Panc1 (cell line): ENCODE results near the gene RYR3. TPM values are rescaled to one million over a fixed set of nuclear protein-coding genes. Genes with fewer than 3 reads are reported as not detected.
A peak's percentile ranks its signal among the peaks of the same experiment; 100 is the strongest.

ENCODE experiments used
- ATAC-seq: fragments of 200-7000 bp; cut with Tn5 transposase; 2 replicates; pipeline ENCODE4 v1.9.1; 2020; ENCODE audit warnings: mild to moderate bottlenecking, moderate library complexity
- BruUV-seq: library from RNA; stranded (reverse); fragments of 400-500 nt; replicated peaks from 2 replicates; lab custom pipeline; 2021; lab: Mats Ljungman, UMichigan
- CTCF ChIA-PET: fragments of 300-600 bp; sonication (Branson Sonifier 250); formaldehyde crosslinking; loops from one replicate; lab custom pipeline; 2022; ENCODE audit warnings: antibody characterized with exemption; lab: Charles Lee
- POLR2A ChIA-PET: fragments of 300-600 bp; sonication (Branson Sonifier 250); formaldehyde crosslinking; loops from one replicate; lab custom pipeline; 2022; ENCODE audit warnings: antibody characterized with exemption; lab: Charles Lee
- DNase-seq: peaks from one replicate; pipeline ENCODE4 v3.0.0-alpha.2; 2010; ENCODE audit warnings: low read depth, low spot score
- H3K27ac ChIP-seq: 2 replicates; pipeline ENCODE4 v1.5.1; 2011; ENCODE audit warnings: mild to moderate bottlenecking, low read length, inconsistent platforms
- H3K27me3 ChIP-seq: fragments of 200-500 bp; sonication (Bioruptor generic); 2 replicates; pipeline ENCODE4 v1.6.0; 2014; ENCODE audit warnings: low read length, inconsistent platforms; ENCODE audit not compliant: control insufficient read depth, insufficient read depth
- H3K36me3 ChIP-seq: fragments of 200-500 bp; sonication (Bioruptor generic); 2 replicates; pipeline ENCODE4 v1.5.1; 2014; ENCODE audit warnings: inconsistent platforms, mild to moderate bottlenecking, low read length, moderate library complexity; ENCODE audit not compliant: control insufficient read depth, insufficient read depth
- H3K4me1 ChIP-seq: 2 replicates; pipeline ENCODE4 v1.5.1; 2011; ENCODE audit warnings: inconsistent platforms, mild to moderate bottlenecking, low read length, moderate library complexity; ENCODE audit not compliant: control insufficient read depth, insufficient read depth
- H3K4me3 ChIP-seq, 2 experiments: 2 replicates each; pipeline ENCODE4 v1.5.1; 2011 to 2012; ENCODE audit warnings: low read depth in 2 of 2, low read length in 2 of 2, mild to moderate bottlenecking in 2 of 2, inconsistent platforms in 1 of 2, moderate library complexity in 1 of 2
- H3K9me3 ChIP-seq: fragments of 200-500 bp; sonication (Bioruptor generic); 2 replicates; pipeline ENCODE4 v1.5.1; 2014; ENCODE audit warnings: low read depth, mild to moderate bottlenecking, inconsistent platforms, low read length, moderate library complexity; ENCODE audit not compliant: control insufficient read depth, insufficient read depth
- POLR2AphosphoS5 ChIP-seq: IDR thresholded peaks from 2 replicates; pipeline ENCODE4 v1.6.1; 2012; ENCODE audit warnings: mild to moderate bottlenecking, low read depth, low read length, moderate library complexity
- SIN3A ChIP-seq: IDR thresholded peaks from 2 replicates; pipeline ENCODE4 v1.6.1; 2012; ENCODE audit warnings: low read depth, mild to moderate bottlenecking, low read length, moderate library complexity, borderline replicate concordance; ENCODE audit not compliant: insufficient read depth
- TCF7L2 ChIP-seq: IDR thresholded peaks from 2 replicates; pipeline ENCODE4 v1.6.1; 2011; ENCODE audit warnings: mild to moderate bottlenecking, low read depth, low read length, inconsistent platforms
- in situ Hi-C: cut with HindIII; loops from 2 replicates; pipeline ENCODE4 v1.10.0; 2016; ENCODE audit warnings: low sequenced_read_pairs, low pct_unique_long_range_greater_than_20kb
- intact Hi-C: fragments of 100-400 bp; cut with micrococcal nuclease; formaldehyde crosslinking; loops from one replicate; pipeline ENCODE4 v1.10.0; 2022; ENCODE audit not compliant: unreplicated experiment
- total RNA-seq: library from RNA; stranded (reverse); gene quantifications from one replicate; pipeline ENCODE4 v1.2.1, GENCODE V29; 2021; ENCODE audit not compliant: unreplicated experiment
- TF ChIP-seq, protein P1 (sequence below): fragments of 450-650 bp; IDR thresholded peaks from 2 replicates; pipeline ENCODE4 v1.5.1; 2017; ENCODE audit warnings: mild to moderate bottlenecking
- TF ChIP-seq, protein P2 (sequence below), 2 experiments: IDR thresholded peaks; 2 replicates each; pipeline ENCODE4 v1.6.1; 2011 to 2012; ENCODE audit warnings: low read depth in 2 of 2, control low read depth in 1 of 2, low read length in 1 of 2, mild to moderate bottlenecking in 1 of 2, moderate library complexity in 1 of 2; ENCODE audit not compliant: insufficient read depth in 1 of 2

RYR3 gene
- total RNA-seq, 1 experiment from 2014 or later: not detected

DNA sequence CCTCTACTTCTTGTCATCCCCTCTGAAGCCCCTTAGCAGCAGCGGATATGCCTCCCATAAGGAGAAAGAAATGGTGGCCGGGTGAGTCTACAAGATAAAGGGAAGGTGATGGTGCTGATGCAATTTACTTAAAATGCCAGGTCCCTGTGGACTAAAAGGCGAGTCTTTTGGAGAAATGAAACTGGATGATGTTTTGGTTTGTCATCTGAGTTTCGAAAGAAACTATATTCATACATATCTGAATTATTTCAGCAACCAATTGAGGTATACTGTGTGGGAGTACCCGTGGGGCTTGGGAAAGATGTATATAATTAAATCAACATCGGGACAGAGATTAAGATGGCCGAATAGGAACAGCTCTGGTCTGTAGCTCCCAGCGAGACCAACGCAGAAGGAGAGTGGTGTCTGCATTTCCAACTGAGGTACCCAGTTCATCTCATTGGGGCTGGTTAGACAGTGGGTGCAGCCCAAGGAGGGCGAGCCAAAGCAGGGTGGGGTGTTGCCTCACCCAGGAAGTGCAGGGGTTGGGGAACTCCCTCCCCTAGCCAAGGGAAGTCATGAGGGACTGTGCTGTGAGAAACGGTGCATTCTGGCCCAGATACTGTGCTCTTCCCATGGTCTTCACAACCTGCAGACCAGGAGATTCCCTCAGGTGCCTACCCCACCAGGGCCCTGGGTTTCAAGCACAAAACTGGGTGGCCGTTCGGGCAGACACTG is 446.9 kb downstream of the RYR3 start:
- in situ Hi-C loops (no loop called here), intact Hi-C loops (loop anchor here (10.0 kb wide), 1 partner anchor 57 kb away; no protein-coding TSS in a partner anchor)
- no peaks in the 10 kb centered on the region for H3K27me3 ChIP-seq
- POLR2A ChIA-PET: no interaction called here
- TF ChIP-seq, protein P1, sequence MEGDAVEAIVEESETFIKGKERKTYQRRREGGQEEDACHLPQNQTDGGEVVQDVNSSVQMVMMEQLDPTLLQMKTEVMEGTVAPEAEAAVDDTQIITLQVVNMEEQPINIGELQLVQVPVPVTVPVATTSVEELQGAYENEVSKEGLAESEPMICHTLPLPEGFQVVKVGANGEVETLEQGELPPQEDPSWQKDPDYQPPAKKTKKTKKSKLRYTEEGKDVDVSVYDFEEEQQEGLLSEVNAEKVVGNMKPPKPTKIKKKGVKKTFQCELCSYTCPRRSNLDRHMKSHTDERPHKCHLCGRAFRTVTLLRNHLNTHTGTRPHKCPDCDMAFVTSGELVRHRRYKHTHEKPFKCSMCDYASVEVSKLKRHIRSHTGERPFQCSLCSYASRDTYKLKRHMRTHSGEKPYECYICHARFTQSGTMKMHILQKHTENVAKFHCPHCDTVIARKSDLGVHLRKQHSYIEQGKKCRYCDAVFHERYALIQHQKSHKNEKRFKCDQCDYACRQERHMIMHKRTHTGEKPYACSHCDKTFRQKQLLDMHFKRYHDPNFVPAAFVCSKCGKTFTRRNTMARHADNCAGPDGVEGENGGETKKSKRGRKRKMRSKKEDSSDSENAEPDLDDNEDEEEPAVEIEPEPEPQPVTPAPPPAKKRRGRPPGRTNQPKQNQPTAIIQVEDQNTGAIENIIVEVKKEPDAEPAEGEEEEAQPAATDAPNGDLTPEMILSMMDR: no peak
- TF ChIP-seq, protein P2, sequence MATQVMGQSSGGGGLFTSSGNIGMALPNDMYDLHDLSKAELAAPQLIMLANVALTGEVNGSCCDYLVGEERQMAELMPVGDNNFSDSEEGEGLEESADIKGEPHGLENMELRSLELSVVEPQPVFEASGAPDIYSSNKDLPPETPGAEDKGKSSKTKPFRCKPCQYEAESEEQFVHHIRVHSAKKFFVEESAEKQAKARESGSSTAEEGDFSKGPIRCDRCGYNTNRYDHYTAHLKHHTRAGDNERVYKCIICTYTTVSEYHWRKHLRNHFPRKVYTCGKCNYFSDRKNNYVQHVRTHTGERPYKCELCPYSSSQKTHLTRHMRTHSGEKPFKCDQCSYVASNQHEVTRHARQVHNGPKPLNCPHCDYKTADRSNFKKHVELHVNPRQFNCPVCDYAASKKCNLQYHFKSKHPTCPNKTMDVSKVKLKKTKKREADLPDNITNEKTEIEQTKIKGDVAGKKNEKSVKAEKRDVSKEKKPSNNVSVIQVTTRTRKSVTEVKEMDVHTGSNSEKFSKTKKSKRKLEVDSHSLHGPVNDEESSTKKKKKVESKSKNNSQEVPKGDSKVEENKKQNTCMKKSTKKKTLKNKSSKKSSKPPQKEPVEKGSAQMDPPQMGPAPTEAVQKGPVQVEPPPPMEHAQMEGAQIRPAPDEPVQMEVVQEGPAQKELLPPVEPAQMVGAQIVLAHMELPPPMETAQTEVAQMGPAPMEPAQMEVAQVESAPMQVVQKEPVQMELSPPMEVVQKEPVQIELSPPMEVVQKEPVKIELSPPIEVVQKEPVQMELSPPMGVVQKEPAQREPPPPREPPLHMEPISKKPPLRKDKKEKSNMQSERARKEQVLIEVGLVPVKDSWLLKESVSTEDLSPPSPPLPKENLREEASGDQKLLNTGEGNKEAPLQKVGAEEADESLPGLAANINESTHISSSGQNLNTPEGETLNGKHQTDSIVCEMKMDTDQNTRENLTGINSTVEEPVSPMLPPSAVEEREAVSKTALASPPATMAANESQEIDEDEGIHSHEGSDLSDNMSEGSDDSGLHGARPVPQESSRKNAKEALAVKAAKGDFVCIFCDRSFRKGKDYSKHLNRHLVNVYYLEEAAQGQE (IDR thresholded peaks at IDR 0.05; ENCODE audit: insufficient read depth in 1 of 2, low read depth in 2 of 2, low read length in 1 of 2): no peak
- TF ChIP-seq TCF7L2 (no peak), POLR2AphosphoS5 (no peak), SIN3A (no peak)
- H3K27ac ChIP-seq: no peak overlapping the region
- no peaks in the 10 kb centered on the region for H3K9me3 ChIP-seq
- H3K4me3 ChIP-seq: no peak overlapping the region
- H3K36me3 ChIP-seq: no peaks in the 10 kb centered on the region
- ATAC-seq (no peak), DNase-seq (no peak)
- no peaks in the 10 kb centered on the region for H3K4me1 ChIP-seq
- CTCF ChIA-PET: no interaction called here
- BruUV-seq: no TSS peak

DNA sequence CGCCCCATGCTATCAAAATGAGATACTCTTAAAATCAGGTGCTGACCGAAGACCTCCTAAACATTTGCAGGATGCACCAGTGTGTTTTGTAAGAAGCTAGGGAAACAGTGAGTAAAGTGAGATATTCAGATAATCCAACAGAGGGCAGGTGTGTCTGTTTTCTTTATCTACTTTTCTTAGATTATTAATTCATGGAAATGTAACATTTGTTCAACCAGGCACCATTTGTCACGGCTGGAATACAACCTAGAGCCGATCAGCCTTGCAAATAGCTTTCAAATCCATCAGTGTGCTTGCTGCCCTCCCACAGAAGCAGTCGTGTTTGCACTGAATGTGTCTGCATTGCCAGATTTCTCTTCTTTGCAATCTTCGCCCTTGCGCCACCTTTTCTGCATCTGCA is 455.6 kb downstream of the RYR3 start:
- no peaks in the 10 kb centered on the region for H3K9me3 ChIP-seq
- no peak for DNase-seq
- H3K4me3 ChIP-seq: no peak overlapping the region
- H3K27me3 ChIP-seq: peaks cover under 1% of the 10 kb centered on the region; the same call in 1 of the 2 replicates
- BruUV-seq: no TSS peak
- H3K27ac ChIP-seq: no peak overlapping the region
- ChIA-PET CTCF (interaction anchor here (0.7 kb wide), 1 partner anchor 650 kb away, joined by 5 read pairs; no protein-coding TSS in a partner anchor), POLR2A (no interaction called here)
- intact Hi-C loops: no loop called here
- no peaks in the 10 kb centered on the region for H3K36me3 ChIP-seq
- in situ Hi-C loops: no loop called here
- H3K4me1 ChIP-seq: no peaks in the 10 kb centered on the region
- TF ChIP-seq TCF7L2 (no peak), POLR2AphosphoS5 (no peak)
- TF ChIP-seq, protein P2 (IDR thresholded peaks at IDR 0.05; ENCODE audit: insufficient read depth in 1 of 2, low read depth in 2 of 2, low read length in 1 of 2): no peak
- TF ChIP-seq, protein P1: peak; percentile 20; the same call in 1 of the 2 replicates
- no peak for ATAC-seq
